Tibial nerve (tissue), 4 donors: ENCODE results near the gene ZNF669. TPM values are rescaled to one million over a fixed set of nuclear protein-coding genes. Genes with fewer than 3 reads are reported as not detected.

ENCODE experiments used
- DNase-seq, 2 donors: peaks; one replicate each; pipeline ENCODE4 v3.0.0-alpha.2; 2019; ENCODE audit warnings: low spot score in 2 of 2
- H3K27ac ChIP-seq, 4 donors: fragments of 200-600 bp; sonication (generic) in 3 of 4; one replicate each; pipeline ENCODE4 v1.5.1; 2017 to 2019; ENCODE audit warnings: mild to moderate bottlenecking in 1 of 4
- H3K27me3 ChIP-seq, 2 donors: fragments of 200-600 bp; sonication (generic) in 1 of 2; one replicate each; pipeline versions ENCODE4 v1.5.1 to v1.6.0; 2017 to 2019
- H3K36me3 ChIP-seq, 3 donors: fragments of 200-600 bp; sonication (generic); one replicate each; pipeline ENCODE4 v1.5.1; 2018 to 2019
- H3K4me1 ChIP-seq, 4 donors: fragments of 200-600 bp; sonication (generic) in 3 of 4; one replicate each; pipeline ENCODE4 v1.5.1; 2017 to 2019
- H3K4me3 ChIP-seq, 4 donors: fragments of 200-600 bp; sonication (generic) in 3 of 4; one replicate each; pipeline ENCODE4 v1.5.1; 2017 to 2019; ENCODE audit warnings: mild to moderate bottlenecking in 1 of 4, moderate library complexity in 1 of 4
- H3K9me3 ChIP-seq, 4 donors: fragments of 200-600 bp; sonication (generic) in 3 of 4; one replicate each; pipeline ENCODE4 v1.5.1; 2017 to 2019
- EP300 ChIP-seq, 2 donors: sonication (generic); formaldehyde crosslinking; IDR thresholded peaks; one replicate each; pipeline ENCODE4 v1.6.1; 2017; ENCODE audit warnings: antibody characterized with exemption in 2 of 2, mild to moderate bottlenecking in 1 of 2
- POLR2A ChIP-seq, 2 donors: fragments of 450-650 bp; IDR thresholded peaks; one replicate each; pipeline ENCODE4 v1.6.1; 2017; ENCODE audit warnings: antibody characterized with exemption in 2 of 2, mild to moderate bottlenecking in 2 of 2, moderate library complexity in 2 of 2
- WGBS, 2 donors: methylation state at CpG; one replicate each; pipeline ENCODE4 v1.1.5; 2018; 5-methylcytosine and 5-hydroxymethylcytosine counted together
- total RNA-seq, 4 donors: library from RNA; depleted of rRNA; stranded (reverse); fragments of >200 nt; gene quantifications; one replicate each; pipeline ENCODE4 v1.1.0, GENCODE V29; 2016
- TF ChIP-seq, protein P1 (sequence below), 5 experiments: fragments of 200-600 bp in 3 of 5; fragments of 450-650 bp in 2 of 5; sonication (generic) in 3 of 5; IDR thresholded peaks; one replicate each; pipeline ENCODE4 v1.5.1; 2016 to 2019; ENCODE audit warnings: antibody characterized with exemption in 5 of 5, mild to moderate bottlenecking in 3 of 5, moderate library complexity in 2 of 5

ZNF669 gene
- total RNA-seq, 4 donors from 2014 or later, result 6.0 to 12.2 (median 8.7) TPM

DNA sequence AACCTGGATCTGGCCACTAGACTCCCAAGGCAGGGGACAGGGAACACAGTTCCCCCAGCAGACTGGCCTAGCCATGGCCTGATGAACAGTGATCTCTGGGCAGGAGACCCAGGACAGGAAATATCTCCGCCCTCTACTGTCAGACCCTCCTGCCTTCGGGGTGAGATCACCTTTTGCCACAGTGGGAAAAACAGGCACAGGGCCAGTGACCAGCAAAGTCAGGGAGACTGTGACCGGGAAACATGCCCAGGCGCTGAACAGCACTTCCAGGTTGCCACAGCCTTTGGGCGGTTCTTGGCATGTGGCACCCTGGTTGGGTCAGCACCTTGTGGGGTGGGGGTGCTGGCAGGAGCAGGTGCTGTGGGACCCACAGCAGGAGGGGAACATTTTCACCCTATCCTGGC lies 8.9 kb upstream of the ZNF669 start:
- Histone ChIP-seq H3K9me3 (no peaks in the 10 kb centered on the region), H3K27me3 (no peaks in the 10 kb centered on the region), H3K4me3 (no peak overlapping the region), H3K27ac (peak overlapping the region in 1 of 4 donors; percentile 92), H3K36me3 (peaks cover 0 to 2% (median 0%) of the 10 kb centered on the region in 3 donors), H3K4me1 (peaks cover 0 to 22% (median 8%) of the 10 kb centered on the region in 4 donors)
- 81 to 84% methylated on average over 5 of the region's 5 CpGs for WGBS, 2 donors
- TF ChIP-seq POLR2A (IDR thresholded peaks at IDR 0.05) (no peak), EP300 (IDR thresholded peaks at IDR 0.05) (no peak)
- TF ChIP-seq, protein P1, sequence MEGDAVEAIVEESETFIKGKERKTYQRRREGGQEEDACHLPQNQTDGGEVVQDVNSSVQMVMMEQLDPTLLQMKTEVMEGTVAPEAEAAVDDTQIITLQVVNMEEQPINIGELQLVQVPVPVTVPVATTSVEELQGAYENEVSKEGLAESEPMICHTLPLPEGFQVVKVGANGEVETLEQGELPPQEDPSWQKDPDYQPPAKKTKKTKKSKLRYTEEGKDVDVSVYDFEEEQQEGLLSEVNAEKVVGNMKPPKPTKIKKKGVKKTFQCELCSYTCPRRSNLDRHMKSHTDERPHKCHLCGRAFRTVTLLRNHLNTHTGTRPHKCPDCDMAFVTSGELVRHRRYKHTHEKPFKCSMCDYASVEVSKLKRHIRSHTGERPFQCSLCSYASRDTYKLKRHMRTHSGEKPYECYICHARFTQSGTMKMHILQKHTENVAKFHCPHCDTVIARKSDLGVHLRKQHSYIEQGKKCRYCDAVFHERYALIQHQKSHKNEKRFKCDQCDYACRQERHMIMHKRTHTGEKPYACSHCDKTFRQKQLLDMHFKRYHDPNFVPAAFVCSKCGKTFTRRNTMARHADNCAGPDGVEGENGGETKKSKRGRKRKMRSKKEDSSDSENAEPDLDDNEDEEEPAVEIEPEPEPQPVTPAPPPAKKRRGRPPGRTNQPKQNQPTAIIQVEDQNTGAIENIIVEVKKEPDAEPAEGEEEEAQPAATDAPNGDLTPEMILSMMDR (IDR thresholded peaks at IDR 0.05), result no peak
- no peak for DNase-seq

DNA sequence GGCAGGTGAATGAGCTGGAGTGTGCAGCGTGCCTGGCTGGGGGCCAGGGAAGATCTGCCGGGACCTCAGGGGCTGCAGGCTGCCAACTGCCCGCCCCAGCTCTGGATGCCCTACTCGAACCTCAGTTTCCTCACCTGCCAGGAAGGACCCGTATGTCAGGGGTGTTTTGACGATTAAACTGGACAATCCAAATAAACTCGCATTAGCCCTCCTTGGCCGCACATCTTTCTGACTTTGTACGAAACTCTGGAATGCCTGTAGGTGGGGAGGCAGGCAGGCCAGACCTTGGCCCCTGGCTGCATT lies 8.3 kb upstream of the ZNF669 start:
- DNase-seq, result no peak
- TF ChIP-seq, protein P1 (IDR thresholded peaks at IDR 0.05), result no peak
- no peak for TF ChIP-seq EP300 (IDR thresholded peaks at IDR 0.05)
- H3K36me3 ChIP-seq, result peaks cover 0 to 5% (median 0%) of the 10 kb centered on the region in 3 donors
- H3K27me3 ChIP-seq, result no peaks in the 10 kb centered on the region
- peaks cover 0 to 22% (median 8%) of the 10 kb centered on the region in 4 donors for H3K4me1 ChIP-seq
- H3K4me3 ChIP-seq, result peak overlapping the region; percentile 61 to 73 (median 66)
- peak overlapping the region; percentile 66 to 92 (median 80) for H3K27ac ChIP-seq
- 46 to 71% methylated on average over 9 of the region's 9 CpGs for WGBS, 2 donors
- no peaks in the 10 kb centered on the region for H3K9me3 ChIP-seq

DNA sequence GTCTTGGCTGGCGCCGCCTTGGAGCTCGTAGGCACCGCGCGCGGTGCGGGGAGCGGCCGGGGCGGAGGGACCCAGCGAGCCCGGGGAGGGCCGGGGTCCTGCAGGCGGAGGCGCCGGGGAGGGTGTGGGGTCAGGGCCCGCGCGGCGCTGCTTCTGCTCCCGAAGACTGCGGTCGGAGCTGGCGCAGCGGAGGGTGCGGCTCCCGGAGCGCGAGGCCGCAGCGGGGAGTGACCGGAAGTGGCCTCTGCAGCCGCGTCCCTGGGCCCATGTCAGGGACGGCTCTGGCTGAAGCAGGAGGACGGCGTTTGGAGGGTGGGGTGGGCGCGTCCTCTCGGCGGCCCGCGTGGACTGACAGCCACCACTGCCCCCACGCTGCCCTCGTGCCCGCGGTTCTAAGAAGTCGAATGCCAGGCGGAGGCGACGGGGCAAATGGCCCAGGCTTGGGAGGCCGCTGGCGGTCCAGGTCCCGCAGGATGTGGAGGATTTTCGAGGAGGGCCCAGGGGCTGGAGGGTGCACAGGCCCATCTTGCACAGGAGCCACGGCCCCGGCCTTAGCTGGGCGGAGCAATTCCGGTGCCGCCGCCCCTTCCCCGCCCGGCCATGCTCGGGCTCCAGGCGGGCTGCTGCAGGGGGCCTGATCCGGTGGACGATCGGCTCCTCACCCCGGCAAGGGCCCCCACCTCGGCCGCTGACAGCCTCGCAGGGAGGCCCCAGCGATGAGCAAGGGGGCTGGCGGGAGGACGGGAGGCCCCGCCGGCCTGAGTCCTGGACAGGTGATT lies 7.7 kb upstream of the ZNF669 start:
- H3K4me3 ChIP-seq, result peak overlapping the region; percentile 61 to 73 (median 66)
- 2 to 5% methylated on average over 40 to 72 of the region's 78 CpGs for WGBS, 2 donors
- no peaks in the 10 kb centered on the region for H3K9me3 ChIP-seq
- H3K36me3 ChIP-seq, result peaks cover 0 to 5% (median 0%) of the 10 kb centered on the region in 3 donors
- H3K4me1 ChIP-seq, result peaks cover 0 to 22% (median 8%) of the 10 kb centered on the region in 4 donors
- DNase-seq, result peak; percentile 29 to 48
- H3K27ac ChIP-seq, result peak overlapping the region; percentile 66 to 92 (median 80)
- TF ChIP-seq EP300 (IDR thresholded peaks at IDR 0.05) (peak in 1 of 2 donors; percentile 77), POLR2A (IDR thresholded peaks at IDR 0.05) (peak; percentile 14 to 54)
- TF ChIP-seq, protein P1 (IDR thresholded peaks at IDR 0.05), result no peak
- H3K27me3 ChIP-seq, result no peaks in the 10 kb centered on the region

DNA sequence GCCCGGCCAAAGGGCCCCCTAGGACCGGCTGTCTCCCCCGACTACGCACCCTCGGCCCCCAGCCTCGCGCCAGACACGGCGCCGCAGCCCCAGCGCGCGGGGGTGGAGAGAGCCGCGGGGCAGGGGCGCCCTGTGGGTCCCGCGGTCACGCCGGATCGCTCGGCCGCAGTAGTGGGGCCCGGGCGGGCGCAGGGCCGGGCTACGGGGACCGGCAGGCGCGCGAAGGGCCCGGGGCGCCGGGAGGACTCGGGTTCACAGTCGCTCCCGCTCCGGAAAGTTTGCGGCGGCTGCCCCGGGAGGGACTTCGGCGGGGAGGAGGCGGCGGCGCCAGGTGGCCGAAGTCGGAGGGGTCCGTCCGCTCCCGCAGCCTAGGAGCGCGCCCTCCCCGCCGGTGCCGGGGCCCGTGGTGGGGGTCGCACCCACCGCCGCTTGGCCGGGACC lies 7.1 kb upstream of the ZNF669 start:
- H3K36me3 ChIP-seq, result peaks cover 0 to 5% (median 0%) of the 10 kb centered on the region in 3 donors
- peak overlapping the region; percentile 66 to 92 (median 80) for H3K27ac ChIP-seq
- H3K4me1 ChIP-seq, result peaks cover 0 to 22% (median 8%) of the 10 kb centered on the region in 4 donors
- WGBS, 2 donors, result 0 to 1% methylated on average over 2 to 56 of the region's 62 CpGs
- TF ChIP-seq, protein P1 (IDR thresholded peaks at IDR 0.05), result no peak
- TF ChIP-seq EP300 (IDR thresholded peaks at IDR 0.05) (no peak), POLR2A (IDR thresholded peaks at IDR 0.05) (no peak)
- no peaks in the 10 kb centered on the region for H3K9me3 ChIP-seq
- no peaks in the 10 kb centered on the region for H3K27me3 ChIP-seq
- DNase-seq, result no peak
- H3K4me3 ChIP-seq, result peak overlapping the region; percentile 61 to 73 (median 66)

DNA sequence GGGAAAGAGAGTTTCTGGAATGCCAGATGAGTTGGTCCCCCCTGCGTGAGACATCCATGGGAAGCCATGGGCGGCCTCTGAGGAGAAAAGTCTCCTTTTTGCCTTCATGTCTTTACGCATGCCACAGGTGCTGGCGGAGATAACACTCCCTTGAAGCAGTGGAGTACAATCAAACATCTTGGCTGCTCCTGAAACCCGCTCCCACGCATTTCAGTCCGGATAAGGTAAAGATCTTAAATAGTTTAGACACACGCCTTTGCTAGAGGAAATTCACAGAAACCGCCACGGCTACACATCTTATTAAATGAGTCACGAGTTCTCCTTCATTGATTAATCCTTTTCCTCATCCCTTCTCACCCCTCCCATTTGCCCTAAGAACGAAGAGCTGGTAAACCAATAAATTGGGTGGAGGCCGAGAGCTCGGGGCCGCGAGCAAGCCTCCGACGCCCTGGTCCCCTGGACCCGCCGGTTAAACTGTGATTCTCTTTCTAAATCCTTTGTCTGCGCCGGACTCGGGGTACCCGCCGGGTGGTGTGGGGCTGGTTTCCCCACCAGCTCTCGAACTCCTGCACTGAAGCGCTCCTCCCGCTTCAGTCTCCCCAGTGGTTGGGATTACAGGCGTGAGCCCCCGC lies 6.6 kb upstream of the ZNF669 start:
- Histone ChIP-seq H3K4me3 (peak overlapping the region; percentile 61 to 73 (median 66)), H3K27ac (peak overlapping the region; percentile 66 to 92 (median 80)), H3K9me3 (no peaks in the 10 kb centered on the region), H3K27me3 (no peaks in the 10 kb centered on the region), H3K36me3 (peaks cover 0 to 5% (median 0%) of the 10 kb centered on the region in 3 donors), H3K4me1 (peaks cover 0 to 22% (median 8%) of the 10 kb centered on the region in 4 donors)
- 18 to 22% methylated on average over 27 to 29 of the region's 30 CpGs for WGBS, 2 donors
- DNase-seq, result peak in 1 of 2 donors; percentile 5
- TF ChIP-seq POLR2A (IDR thresholded peaks at IDR 0.05) (no peak), EP300 (IDR thresholded peaks at IDR 0.05) (no peak)
- TF ChIP-seq, protein P1 (IDR thresholded peaks at IDR 0.05), result no peak
